Parathyroid adenoma (tissue), 2 donors: ENCODE results near the gene NRDE2.

Experiments used
- H2AFZ ChIP-seq: fragments of 300-600 bp; sonication (generic); one replicate; pipeline ENCODE4 v1.7.0; 2017; ENCODE audit warnings: antibody characterized with exemption, mild to moderate bottlenecking
- H3K27ac ChIP-seq: fragments of 300-600 bp; sonication (generic); one replicate; pipeline ENCODE4 v1.7.0; 2017
- H3K27me3 ChIP-seq: fragments of 300-600 bp; sonication (generic); one replicate; pipeline ENCODE4 v1.7.0; 2017; ENCODE audit warnings: low read length; ENCODE audit not compliant: control insufficient read depth, insufficient read depth
- H3K36me3 ChIP-seq: fragments of 300-600 bp; sonication (generic); one replicate; pipeline ENCODE4 v1.7.0; 2017; ENCODE audit warnings: low read length; ENCODE audit not compliant: control insufficient read depth, insufficient read depth
- H3K4me1 ChIP-seq: fragments of 300-600 bp; sonication (generic); one replicate; pipeline ENCODE4 v1.7.0; 2017; ENCODE audit warnings: control low read depth
- H3K4me2 ChIP-seq: fragments of 300-600 bp; sonication (generic); one replicate; pipeline ENCODE4 v1.7.0; 2017; ENCODE audit warnings: low read length
- H3K4me3 ChIP-seq: fragments of 300-600 bp; sonication (generic); one replicate; pipeline ENCODE4 v1.7.0; 2017; ENCODE audit warnings: low read depth, low read length
- H3K79me2 ChIP-seq: fragments of 300-600 bp; sonication (generic); one replicate; pipeline ENCODE4 v1.7.0; 2017; ENCODE audit warnings: control low read depth
- H3K9ac ChIP-seq: fragments of 300-600 bp; sonication (generic); one replicate; pipeline ENCODE4 v1.7.0; 2017; ENCODE audit warnings: mild to moderate bottlenecking
- H3K9me3 ChIP-seq: fragments of 300-600 bp; sonication (generic); one replicate; pipeline ENCODE4 v1.7.0; 2017; ENCODE audit warnings: low read length; ENCODE audit not compliant: control insufficient read depth
- CTCF ChIP-seq: fragments of 300-600 bp; sonication (generic); IDR thresholded peaks from one replicate; pipeline ENCODE4 v1.7.0; 2017; ENCODE audit warnings: antibody characterized with exemption, mild to moderate bottlenecking
- donor health status: primary hyperparathyroidism.

Gene NRDE2

DNA sequence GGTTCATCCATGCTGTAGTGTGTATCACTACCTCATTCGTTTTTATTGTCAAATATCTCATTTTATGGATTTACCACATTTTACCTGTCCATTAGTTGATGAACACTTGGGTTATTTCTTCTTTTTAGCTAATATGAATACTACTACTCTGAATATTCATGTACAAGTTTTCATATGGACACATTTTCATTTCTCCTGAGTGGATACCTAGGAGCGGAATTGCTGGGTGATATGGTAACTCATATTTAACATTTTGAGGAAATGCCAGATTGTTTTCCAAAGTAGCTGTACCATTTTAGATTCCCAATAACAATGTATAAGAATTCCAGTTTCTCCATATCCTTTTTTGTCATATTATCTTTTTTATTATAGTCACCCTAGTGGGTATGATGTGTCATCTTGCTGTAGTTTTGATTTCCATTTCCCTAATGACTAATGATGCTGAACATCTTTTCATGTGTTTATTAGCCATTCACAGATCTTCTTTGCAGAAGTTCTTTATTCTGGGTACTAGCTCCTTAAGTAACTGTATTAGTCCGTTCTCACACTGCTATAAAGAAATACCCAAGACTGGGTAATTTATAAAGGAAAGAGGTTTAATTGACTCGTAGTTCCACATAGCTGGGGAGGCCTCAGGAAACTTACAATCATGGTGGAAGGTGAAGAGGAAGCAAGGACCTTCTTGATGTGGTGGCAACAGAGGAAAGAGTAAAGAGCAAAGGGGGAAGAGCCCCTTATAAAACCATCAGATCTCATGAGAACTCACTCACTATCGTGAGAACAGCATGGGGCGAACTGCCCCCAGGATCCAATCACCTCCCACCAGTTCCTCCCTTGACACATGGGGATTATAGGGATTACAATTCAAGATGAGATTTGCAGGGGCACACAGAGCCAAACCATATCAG, 11.9 kb downstream of the NRDE2 start:
- peaks cover 3% of the 10 kb centered on the region for H3K4me1 ChIP-seq
- no peaks in the 10 kb centered on the region for H3K36me3 ChIP-seq
- H3K27ac ChIP-seq: no peak overlapping the region
- H3K9me3 ChIP-seq: no peaks in the 10 kb centered on the region
- H3K4me3 ChIP-seq: no peak overlapping the region
- no peaks in the 10 kb centered on the region for H3K27me3 ChIP-seq
- H3K9ac ChIP-seq: no peak overlapping the region
- peaks cover 9% of the 10 kb centered on the region for H3K79me2 ChIP-seq
- no peak overlapping the region for H2AFZ ChIP-seq
- TF ChIP-seq CTCF: no peak
- no peak overlapping the region for H3K4me2 ChIP-seq

DNA sequence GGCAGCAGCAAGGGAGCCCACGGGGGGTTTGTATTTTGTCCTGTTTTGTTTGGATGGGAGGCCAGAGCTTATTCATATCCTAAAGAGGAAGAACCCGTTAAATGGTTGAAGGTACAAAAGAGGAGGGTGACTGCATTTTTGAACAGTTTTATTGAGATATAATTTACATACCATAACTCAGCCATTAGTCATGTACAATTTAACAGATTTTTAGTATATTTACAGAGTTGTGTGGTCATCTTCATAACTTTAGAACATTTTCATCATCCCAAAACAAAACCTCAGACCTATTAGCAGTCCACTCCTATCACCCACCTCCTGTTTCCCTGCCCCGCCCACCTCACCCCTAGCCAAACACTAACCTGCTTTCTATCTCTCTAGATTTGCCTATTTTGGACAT, 12.6 kb downstream of the NRDE2 start:
- peaks cover 9% of the 10 kb centered on the region for H3K79me2 ChIP-seq
- peaks cover 3% of the 10 kb centered on the region for H3K4me1 ChIP-seq
- TF ChIP-seq CTCF: no peak
- no peak overlapping the region for H2AFZ ChIP-seq
- H3K4me2 ChIP-seq: no peak overlapping the region
- no peaks in the 10 kb centered on the region for H3K36me3 ChIP-seq
- no peaks in the 10 kb centered on the region for H3K27me3 ChIP-seq
- no peak overlapping the region for H3K9ac ChIP-seq
- no peak overlapping the region for H3K4me3 ChIP-seq
- no peak overlapping the region for H3K27ac ChIP-seq
- no peaks in the 10 kb centered on the region for H3K9me3 ChIP-seq

- no peaks in the 10 kb centered on the region for H3K27me3 ChIP-seq
- H3K4me1 ChIP-seq: peaks cover 3% of the 10 kb centered on the region
- no peak overlapping the region for H3K4me2 ChIP-seq
- no peak overlapping the region for H2AFZ ChIP-seq
- H3K79me2 ChIP-seq: peaks cover 3% of the 10 kb centered on the region
- no peak for TF ChIP-seq CTCF
- no peak overlapping the region for H3K9ac ChIP-seq
- no peaks in the 10 kb centered on the region for H3K36me3 ChIP-seq
- no peaks in the 10 kb centered on the region for H3K9me3 ChIP-seq
- H3K27ac ChIP-seq: no peak overlapping the region
- H3K4me3 ChIP-seq: no peak overlapping the region
These were observed 13.7 kb downstream of the NRDE2 start for GRCh38 chr14:90318016-90318415.

DNA sequence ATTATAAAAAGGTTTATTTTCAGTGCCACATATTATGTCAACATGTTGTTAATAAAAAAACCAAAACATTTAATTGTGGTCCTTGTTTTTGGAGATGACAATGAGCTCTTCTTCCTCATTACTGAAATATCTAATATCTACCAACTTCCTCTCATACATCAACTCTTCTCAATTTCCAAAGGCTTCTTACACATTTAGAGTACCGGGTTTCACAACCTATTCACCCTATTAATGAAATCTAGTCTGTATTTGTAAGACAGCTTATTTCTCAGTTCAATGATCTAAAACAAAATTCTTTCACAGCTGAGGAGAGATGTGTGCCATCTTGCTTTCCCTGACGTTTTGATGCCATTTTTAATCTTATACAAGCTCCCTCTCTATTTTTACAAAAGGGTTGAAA, 14.5 kb downstream of the NRDE2 start:
- TF ChIP-seq CTCF: no peak
- peaks cover 3% of the 10 kb centered on the region for H3K79me2 ChIP-seq
- no peak overlapping the region for H3K4me2 ChIP-seq
- H3K27ac ChIP-seq: no peak overlapping the region
- H3K36me3 ChIP-seq: no peaks in the 10 kb centered on the region
- H3K9ac ChIP-seq: no peak overlapping the region
- H3K4me3 ChIP-seq: no peak overlapping the region
- no peaks in the 10 kb centered on the region for H3K27me3 ChIP-seq
- peaks cover 3% of the 10 kb centered on the region for H3K4me1 ChIP-seq
- no peak overlapping the region for H2AFZ ChIP-seq
- no peaks in the 10 kb centered on the region for H3K9me3 ChIP-seq

DNA sequence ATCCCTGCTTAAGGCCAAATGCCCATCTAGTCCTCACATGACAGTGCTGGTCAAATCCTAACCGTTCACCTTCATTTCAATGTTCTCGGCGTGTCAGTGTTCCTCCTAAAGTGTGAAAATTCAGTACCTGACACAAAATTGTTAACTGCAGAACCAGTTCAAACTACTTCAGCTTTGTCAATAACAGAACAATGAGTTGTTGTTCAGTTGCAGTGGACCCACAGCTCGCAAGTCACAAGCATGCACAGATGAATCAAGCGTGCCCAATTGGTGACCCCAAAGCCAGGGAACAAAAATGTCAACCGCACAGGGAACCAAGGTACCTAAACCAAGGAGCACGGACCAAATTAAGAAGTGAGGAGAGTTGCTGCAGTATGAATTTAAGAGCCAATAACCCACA, 23.2 kb downstream of the NRDE2 start:
- Histone ChIP-seq H3K36me3 (no peaks in the 10 kb centered on the region), H3K4me2 (no peak overlapping the region), H3K27me3 (no peaks in the 10 kb centered on the region), H3K9me3 (no peaks in the 10 kb centered on the region), H3K4me3 (no peak overlapping the region), H3K9ac (no peak overlapping the region), H3K27ac (no peak overlapping the region), H2AFZ (no peak overlapping the region), H3K4me1 (no peaks in the 10 kb centered on the region), H3K79me2 (no peaks in the 10 kb centered on the region)
- TF ChIP-seq CTCF: no peak
